ENCODE measurements around the gene PDSS2.
"Not testable (repeated sequence)": the region's sequence is repeated elsewhere in the genome, so short reads cannot be mapped to it uniquely, and the experiment has no call there.

Gene PDSS2

GRCh38 chr6:107459283-107460082, at the start of gene PDSS2:
Gene PDSS2, minus strand, starts transcription at chr6:107459564. Its CDS starts 279 bp downstream, at chr6:107459285.
- peak; percentile 98 for DNase-seq

DNA sequence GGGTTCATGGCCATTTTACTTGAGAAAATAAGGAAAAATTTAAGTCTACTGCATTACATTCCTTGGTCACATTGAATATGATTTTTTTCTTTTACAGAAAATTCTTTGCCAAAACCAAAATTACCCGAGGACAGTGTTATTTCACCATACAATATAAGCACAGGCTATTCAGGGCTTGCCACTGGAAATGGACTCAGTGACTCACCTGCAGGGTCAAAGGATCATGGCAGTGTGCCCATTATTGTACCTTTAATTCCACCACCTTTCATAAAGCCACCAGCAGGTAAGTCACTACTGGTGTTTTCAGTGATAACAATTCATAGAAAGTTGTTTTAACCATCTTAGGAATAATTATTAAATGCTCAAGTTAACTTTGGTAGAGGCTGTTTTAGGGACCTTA, 46.8 kb upstream of the PDSS2 start:
- DNase-seq = no peak

DNA sequence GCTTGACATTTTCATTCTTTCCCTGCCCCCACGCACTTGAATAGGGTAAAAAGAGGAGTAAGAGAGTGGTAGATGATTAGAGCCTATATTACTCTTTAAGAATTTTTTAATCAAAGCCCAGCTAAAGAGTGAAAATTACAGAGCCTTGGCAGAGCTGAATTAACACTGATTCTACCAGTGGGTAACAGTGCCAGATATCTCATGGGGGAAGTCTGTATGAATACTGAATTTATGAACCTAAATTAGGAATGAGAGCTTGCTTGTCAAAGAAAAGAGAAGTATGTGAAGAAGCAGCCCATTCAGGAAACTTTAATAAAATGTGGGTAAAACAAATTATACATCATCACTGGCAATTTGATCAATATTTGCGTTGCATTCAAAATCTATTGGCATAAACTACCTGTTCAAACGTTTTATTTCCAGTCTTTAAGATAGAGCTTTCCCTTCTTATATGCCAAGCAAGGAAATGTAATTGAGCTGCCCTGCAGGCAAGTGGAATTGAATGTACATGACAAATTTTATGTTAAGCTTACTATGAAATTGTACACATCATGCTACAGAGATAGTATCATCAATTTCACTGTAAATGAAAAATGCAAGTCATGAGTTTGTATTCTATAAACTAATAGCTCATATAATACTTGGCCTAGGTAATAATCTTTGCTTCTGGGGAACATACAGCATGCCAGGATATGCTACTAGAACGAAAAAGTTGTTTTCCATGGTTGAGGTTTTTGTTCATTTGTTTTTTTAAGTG, 45.1 kb upstream of the PDSS2 start:
- no peak for DNase-seq

GRCh38 chr6:107496892-107497684, 37.7 kb upstream of the PDSS2 start:
- DNase-seq = no peak

DNA sequence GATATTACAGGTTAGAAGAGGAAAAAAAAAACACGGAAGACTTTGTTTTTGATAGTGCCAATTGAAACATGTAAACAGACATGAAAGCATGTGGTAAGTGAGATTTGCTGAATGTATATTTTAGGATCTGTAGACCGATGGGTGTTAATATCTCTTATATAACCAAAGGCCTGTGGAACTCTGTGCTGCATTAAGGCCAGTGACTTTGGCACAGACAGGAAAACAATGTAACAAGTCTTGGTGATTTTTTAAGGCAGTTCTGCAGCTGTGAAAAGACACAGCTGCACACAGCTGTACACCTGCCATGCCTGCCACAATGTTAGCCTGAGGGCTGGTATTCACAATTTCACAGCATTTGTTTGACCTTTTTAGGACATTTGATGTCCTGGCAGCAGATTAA, 36.6 kb upstream of the PDSS2 start:
- DNase-seq = no peak

DNA sequence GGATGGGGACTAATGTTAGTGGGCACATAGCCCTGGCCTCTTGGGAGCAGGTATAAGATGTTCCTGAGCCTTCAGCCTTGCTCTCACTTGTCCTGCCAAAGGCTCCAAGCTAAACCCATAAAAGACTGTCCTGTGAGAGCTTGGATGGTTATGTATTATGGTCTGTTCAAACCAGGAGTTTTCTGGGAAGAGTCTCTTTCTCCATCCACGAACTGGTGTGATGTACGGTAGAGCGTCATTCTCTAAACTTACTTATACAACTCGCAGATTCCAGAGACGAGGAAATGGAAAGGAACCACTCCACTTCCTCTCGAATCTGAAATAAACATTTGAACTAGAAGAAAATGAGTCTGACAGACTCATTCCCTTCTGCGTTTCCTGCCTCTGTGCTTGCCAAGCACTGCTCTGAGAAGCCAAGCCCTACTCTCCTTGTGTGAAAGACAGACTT, 35.9 kb upstream of the PDSS2 start:
- no peak for DNase-seq

GRCh38 chr6:107493158-107494057, 34.0 kb upstream of the PDSS2 start:
- DNase-seq = no peak

- DNase-seq = no peak
Observed at GRCh38 chr6:107491760-107492660, 32.6 kb upstream of the PDSS2 start.

GRCh38 chr6:107491138-107491609, 31.8 kb upstream of the PDSS2 start:
- DNase-seq = no peak

DNA sequence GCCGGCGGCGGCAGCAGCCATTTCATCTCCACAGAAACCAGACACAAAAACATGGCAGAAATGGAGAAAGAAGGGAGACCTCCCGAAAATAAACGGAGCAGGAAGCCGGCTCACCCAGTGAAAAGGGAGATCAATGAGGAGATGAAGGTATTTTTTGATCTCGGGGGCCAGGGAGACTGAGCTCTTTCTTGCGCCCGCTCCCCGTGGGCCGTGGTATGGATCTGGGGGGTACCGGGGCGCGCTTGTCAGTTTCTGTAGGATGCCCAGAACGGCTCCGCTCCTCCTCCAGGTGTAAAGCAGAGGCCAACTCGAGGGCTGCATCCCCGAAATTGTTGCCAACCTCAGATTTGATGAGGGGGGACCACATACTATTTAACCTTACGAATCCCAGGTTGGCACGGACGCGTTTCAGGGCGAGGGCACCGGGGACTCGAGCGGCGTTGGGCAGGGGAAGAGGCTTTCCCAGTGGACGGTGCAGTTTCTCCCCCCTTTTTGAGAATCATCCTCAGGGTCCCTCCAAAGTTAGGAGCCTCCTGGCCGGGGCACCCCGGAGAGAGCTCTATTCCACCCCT, 31.3 kb upstream of the PDSS2 start:
- no peak for DNase-seq

GRCh38 chr6:107489636-107490565, 30.5 kb upstream of the PDSS2 start, which contains the start of gene SOBP:
Gene SOBP, plus strand, starts transcription at chr6:107490117. Its CDS starts 500 bp downstream, at chr6:107490617.
- DNase-seq = no peak

DNA sequence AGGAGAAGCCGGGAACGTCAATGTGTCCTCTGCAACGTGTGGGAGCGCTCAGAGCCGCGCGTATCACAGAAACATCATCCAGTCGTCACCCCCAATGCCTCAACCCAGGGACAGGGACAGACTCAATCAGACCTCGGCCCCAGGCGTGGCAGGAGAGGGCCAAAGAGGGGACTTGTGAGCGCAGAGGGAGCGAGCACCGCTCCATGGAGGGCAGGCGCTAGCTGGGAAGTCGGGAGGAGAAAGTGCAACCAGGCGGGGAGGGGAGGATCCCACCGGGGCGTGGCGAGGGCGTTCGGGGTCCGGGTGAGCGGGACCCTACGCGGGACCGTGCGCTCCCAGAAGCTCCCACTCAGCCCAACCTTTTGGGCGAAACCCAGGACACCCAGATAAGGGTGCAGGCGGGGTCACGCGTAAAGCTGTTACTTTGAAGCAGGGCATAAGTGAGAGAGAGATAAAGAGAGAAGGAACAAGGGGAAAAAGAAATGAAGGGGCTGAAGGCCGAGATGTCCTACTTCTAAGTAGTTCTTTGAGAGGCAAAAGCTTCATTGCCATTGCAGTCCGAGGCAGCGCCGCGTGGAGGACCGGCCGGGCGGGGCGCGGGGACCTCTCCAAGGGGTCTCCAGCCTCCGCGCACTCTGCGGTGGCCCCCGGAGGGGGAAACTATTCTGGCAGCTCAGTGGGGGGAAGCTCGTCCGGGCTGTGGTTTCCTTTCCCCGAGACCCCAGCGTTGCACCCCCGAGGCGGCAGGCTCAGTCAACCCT, 29.7 kb upstream of the PDSS2 start:
- DNase-seq = peak; percentile 13

DNA sequence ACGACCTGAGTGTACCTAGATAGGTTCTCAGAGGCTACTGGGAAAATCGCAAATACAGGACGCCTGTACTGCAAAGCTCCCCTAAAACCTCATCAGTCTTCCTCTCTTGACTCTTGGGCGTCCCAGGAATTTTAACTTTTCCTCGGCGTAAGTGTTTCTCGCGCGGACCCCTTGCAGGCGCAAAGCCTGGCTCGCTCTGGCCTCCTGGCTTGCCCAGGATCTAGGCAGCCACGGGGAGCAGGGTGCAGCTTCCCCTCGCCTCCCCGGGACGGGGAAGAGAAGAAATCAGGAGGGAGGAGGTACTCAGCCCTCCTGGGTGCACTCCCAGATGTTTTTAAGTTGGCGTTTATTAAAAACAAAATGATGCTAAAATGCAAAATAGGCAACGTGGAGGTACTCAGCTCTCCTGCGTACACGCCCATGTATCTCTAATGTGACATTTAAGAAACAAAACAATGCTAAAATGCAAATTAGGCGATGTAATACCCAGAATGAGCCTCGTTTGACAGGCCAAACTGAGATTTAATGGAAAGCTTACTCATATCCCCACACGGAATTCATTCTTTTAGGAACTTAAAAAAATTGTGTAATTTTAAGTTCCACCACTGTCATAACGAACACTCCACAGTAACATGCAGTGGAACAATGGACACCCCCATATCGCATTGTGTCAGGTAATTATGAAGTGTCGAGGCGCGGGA, 29.0 kb upstream of the PDSS2 start:
- DNase-seq = no peak

- DNase-seq = no peak
Observed at GRCh38 chr6:107485157-107485556, 25.8 kb upstream of the PDSS2 start.

- DNase-seq = no peak
Observed at GRCh38 chr6:107479089-107479690, 19.8 kb upstream of the PDSS2 start.

GRCh38 chr6:107475826-107476225, 16.5 kb upstream of the PDSS2 start:
- DNase-seq = not testable (repeated sequence)

DNA sequence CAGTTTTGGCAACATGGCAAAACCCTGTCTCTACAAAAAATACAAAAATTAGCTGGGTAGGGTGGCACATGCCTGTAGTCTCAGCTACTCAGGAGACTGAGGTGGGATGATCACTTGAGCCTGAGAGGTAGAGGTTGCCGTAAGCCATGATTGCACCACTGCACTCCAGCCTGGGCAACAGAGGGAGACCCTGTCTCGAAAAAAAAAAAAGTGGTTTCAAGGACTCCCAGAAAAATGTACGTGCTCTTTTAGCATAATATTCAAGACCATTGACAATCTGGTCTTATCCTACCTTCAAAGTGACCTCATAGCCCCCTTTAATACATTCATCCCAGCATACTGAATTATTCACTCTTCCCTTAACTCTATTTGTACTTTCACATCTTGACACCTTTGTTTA, 16.0 kb upstream of the PDSS2 start:
- not testable (repeated sequence) for DNase-seq

Data from stimulated activated CD4-positive, alpha-beta T cell treated with anti-CD3 and anti-CD28 coated beads, Interleukin-1b, Interleukin-23, amount 100 ng/mL, for 48 hours (primary cell).